ENCODE measurements around the gene AKAP10.

DNA sequence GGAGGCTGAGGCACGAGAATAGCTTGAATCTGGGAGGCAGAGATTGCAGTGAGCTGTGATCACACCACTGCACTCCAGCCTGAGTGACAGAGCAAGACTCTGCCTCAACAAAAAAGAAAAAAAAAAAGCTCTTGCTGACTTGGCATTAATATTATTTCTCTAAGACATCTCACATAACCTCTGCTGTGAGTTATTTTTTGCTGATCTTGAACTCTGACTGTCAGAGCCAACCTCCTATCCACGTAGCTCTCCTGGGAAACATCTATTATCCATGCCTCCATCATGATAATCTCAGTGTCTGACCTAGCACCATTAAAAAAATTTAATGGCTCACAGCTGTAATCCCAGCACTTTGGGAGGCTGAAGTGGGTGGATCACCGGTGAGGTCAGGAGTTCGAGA lies 97.2 kb downstream of the AKAP10 start:
- TF ChIP-seq, protein P1, sequence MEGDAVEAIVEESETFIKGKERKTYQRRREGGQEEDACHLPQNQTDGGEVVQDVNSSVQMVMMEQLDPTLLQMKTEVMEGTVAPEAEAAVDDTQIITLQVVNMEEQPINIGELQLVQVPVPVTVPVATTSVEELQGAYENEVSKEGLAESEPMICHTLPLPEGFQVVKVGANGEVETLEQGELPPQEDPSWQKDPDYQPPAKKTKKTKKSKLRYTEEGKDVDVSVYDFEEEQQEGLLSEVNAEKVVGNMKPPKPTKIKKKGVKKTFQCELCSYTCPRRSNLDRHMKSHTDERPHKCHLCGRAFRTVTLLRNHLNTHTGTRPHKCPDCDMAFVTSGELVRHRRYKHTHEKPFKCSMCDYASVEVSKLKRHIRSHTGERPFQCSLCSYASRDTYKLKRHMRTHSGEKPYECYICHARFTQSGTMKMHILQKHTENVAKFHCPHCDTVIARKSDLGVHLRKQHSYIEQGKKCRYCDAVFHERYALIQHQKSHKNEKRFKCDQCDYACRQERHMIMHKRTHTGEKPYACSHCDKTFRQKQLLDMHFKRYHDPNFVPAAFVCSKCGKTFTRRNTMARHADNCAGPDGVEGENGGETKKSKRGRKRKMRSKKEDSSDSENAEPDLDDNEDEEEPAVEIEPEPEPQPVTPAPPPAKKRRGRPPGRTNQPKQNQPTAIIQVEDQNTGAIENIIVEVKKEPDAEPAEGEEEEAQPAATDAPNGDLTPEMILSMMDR (IDR thresholded peaks at IDR 0.05) = no peak
- no peak for TF ChIP-seq POLR2A (IDR thresholded peaks at IDR 0.05)
